ENCODE measurements around the gene TFF1. TPM values are rescaled to one million over a fixed set of nuclear protein-coding genes. Genes with fewer than 3 reads are reported as not detected.

The TFF1 gene
- total RNA-seq, 1 donor from 2014 or later, result 136 TPM

- no peak for TF ChIP-seq CTCF (conservative IDR thresholded peaks at IDR 0.05)
These were observed 13.3 kb upstream of the TFF1 start for GRCh38 chr21:42379426-42380215.

GRCh38 chr21:42378418-42378817 lies 12.1 kb upstream of the TFF1 start:
- TF ChIP-seq CTCF (conservative IDR thresholded peaks at IDR 0.05), result no peak
- DNase-seq (ENCODE audit: extremely low spot score, unreplicated experiment), result no peak
- no peaks in the 10 kb centered on the region for H3K4me1 Mint-ChIP-seq (ENCODE audit: unreplicated experiment)
- no peak overlapping the region for H3K27ac Mint-ChIP-seq
- peaks cover 3% of the 10 kb centered on the region for H3K9me3 Mint-ChIP-seq
- H3K36me3 Mint-ChIP-seq, result no peaks in the 10 kb centered on the region
- H3K4me3 Mint-ChIP-seq, result no peak overlapping the region
- peaks cover 5% of the 10 kb centered on the region for H3K27me3 Mint-ChIP-seq

More at GRCh38 chr21:42379426-42380215, 13.3 kb upstream of the TFF1 start:
- Mint-ChIP-seq H3K27me3 (peaks cover 3% of the 10 kb centered on the region), H3K27ac (no peak overlapping the region), H3K4me1 (ENCODE audit: unreplicated experiment) (no peaks in the 10 kb centered on the region), H3K9me3 (peaks cover 3% of the 10 kb centered on the region), H3K36me3 (no peaks in the 10 kb centered on the region), H3K4me3 (no peak overlapping the region)
- DNase-seq (ENCODE audit: extremely low spot score, unreplicated experiment), result no peak

GRCh38 chr21:42377951-42378340 lies 11.6 kb upstream of the TFF1 start:
- H3K4me3 Mint-ChIP-seq, result no peak overlapping the region

GRCh38 chr21:42377211-42377950 lies 11.0 kb upstream of the TFF1 start:
- TF ChIP-seq CTCF (conservative IDR thresholded peaks at IDR 0.05), result no peak
- no peaks in the 10 kb centered on the region for H3K4me1 Mint-ChIP-seq (ENCODE audit: unreplicated experiment)
- peaks cover 3% of the 10 kb centered on the region for H3K9me3 Mint-ChIP-seq
- no peaks in the 10 kb centered on the region for H3K36me3 Mint-ChIP-seq
- no peak overlapping the region for H3K4me3 Mint-ChIP-seq
- no peak overlapping the region for H3K27ac Mint-ChIP-seq
- DNase-seq (ENCODE audit: extremely low spot score, unreplicated experiment), result no peak
- H3K27me3 Mint-ChIP-seq, result peaks cover 5% of the 10 kb centered on the region

More at GRCh38 chr21:42377951-42378340, 11.6 kb upstream of the TFF1 start:
- no peak for TF ChIP-seq CTCF (conservative IDR thresholded peaks at IDR 0.05)
- H3K27me3 Mint-ChIP-seq, result peaks cover 5% of the 10 kb centered on the region
- H3K9me3 Mint-ChIP-seq, result peaks cover 3% of the 10 kb centered on the region
- H3K36me3 Mint-ChIP-seq, result no peaks in the 10 kb centered on the region
- no peaks in the 10 kb centered on the region for H3K4me1 Mint-ChIP-seq (ENCODE audit: unreplicated experiment)
- no peak overlapping the region for H3K27ac Mint-ChIP-seq
- DNase-seq (ENCODE audit: extremely low spot score, unreplicated experiment), result no peak

- no peak overlapping the region for H3K27ac Mint-ChIP-seq
- DNase-seq (ENCODE audit: extremely low spot score, unreplicated experiment), result no peak
- H3K9me3 Mint-ChIP-seq, result no peaks in the 10 kb centered on the region
- H3K36me3 Mint-ChIP-seq, result no peaks in the 10 kb centered on the region
- no peak for TF ChIP-seq CTCF (conservative IDR thresholded peaks at IDR 0.05)
- no peak overlapping the region for H3K4me3 Mint-ChIP-seq
- no peaks in the 10 kb centered on the region for H3K4me1 Mint-ChIP-seq (ENCODE audit: unreplicated experiment)
- peaks cover 5% of the 10 kb centered on the region for H3K27me3 Mint-ChIP-seq
These were observed 10.1 kb upstream of the TFF1 start for GRCh38 chr21:42376338-42376982.
